ENCODE results near the gene FOXJ3.

DNA sequence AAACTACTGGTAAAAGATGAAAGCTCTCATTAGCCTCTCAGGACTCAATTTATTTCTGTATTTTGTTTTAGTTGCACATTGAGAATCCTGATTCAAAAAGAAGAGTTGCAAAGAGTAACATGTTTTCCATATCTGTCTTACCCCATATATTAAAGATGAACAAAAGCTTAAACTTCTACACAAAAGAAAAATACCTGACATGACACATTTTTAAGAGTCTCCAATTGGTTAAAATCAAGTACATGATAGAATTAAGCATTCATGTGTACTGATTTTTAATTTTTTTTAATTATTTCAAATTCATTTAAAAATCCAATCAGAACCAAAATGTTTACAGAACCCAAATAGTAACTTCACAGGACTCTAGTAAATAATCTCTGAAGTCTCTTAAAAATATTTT, 72.0 kb downstream of the FOXJ3 start:
- TF ChIP-seq, protein P1, sequence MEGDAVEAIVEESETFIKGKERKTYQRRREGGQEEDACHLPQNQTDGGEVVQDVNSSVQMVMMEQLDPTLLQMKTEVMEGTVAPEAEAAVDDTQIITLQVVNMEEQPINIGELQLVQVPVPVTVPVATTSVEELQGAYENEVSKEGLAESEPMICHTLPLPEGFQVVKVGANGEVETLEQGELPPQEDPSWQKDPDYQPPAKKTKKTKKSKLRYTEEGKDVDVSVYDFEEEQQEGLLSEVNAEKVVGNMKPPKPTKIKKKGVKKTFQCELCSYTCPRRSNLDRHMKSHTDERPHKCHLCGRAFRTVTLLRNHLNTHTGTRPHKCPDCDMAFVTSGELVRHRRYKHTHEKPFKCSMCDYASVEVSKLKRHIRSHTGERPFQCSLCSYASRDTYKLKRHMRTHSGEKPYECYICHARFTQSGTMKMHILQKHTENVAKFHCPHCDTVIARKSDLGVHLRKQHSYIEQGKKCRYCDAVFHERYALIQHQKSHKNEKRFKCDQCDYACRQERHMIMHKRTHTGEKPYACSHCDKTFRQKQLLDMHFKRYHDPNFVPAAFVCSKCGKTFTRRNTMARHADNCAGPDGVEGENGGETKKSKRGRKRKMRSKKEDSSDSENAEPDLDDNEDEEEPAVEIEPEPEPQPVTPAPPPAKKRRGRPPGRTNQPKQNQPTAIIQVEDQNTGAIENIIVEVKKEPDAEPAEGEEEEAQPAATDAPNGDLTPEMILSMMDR (IDR thresholded peaks at IDR 0.05 in 4 of 5, conservative IDR thresholded peaks at IDR 0.05 in 1 of 5): no peak
- no peak for TF ChIP-seq POLR2A (IDR thresholded peaks at IDR 0.05)
